Heart left ventricle (tissue), 13 donors: ENCODE data around the gene NTRK2.

Source experiments
- POLR2A ChIP-seq, 2 donors: fragments of 450-650 bp; IDR thresholded peaks; one replicate each; pipeline ENCODE4 v1.6.1; 2017; ENCODE audit warnings: antibody characterized with exemption in 2 of 2, mild to moderate bottlenecking in 2 of 2, moderate library complexity in 2 of 2
- TF ChIP-seq, protein P1 (sequence below), 12 donors: fragments of 200-600 bp; sonication (generic) in 4 of 12; IDR thresholded peaks; one replicate each; pipeline versions ENCODE4 v1.5.0 to v1.8.0; 2018 to 2022; ENCODE audit warnings: antibody characterized with exemption in 12 of 12, mild to moderate bottlenecking in 5 of 12
- donor health status: ischemic (EF 13 %, LVEDD 7.1; RV severe dilation, severe dysfunction).
- donor health status: DM: no; HTN: yes; CAD: no.
- donor health status: DM: no; HTN: no; CAD: no.
- donor health status: ischemic (EF 25% LVEDD 6.9; RV normal size, moderate dysfunction).
- donor health status: ischemic (EF 25% LVEDD 5.7; RV mildly dilated, moderate dysfunction).
- donor health status: ischemic (EF 35%, LVEDD 5.7; RV mildly dilated, moderate dysfunction).
- donor health status: nonischemic (EF 11% LVEDD 7.7; RV severe dilation, severe dysfunction).
- donor health status: DM: yes; HTN: yes; CAD: no.
- donor health status: PGD.
- donor health status: ischemic (EF 29% LVEDD 5.4; RV normal size, mild dysfunction).
- donor health status: nonischemic (EF 23%, LVEDD 6.1; RV moderate dilation, normal function).

DNA sequence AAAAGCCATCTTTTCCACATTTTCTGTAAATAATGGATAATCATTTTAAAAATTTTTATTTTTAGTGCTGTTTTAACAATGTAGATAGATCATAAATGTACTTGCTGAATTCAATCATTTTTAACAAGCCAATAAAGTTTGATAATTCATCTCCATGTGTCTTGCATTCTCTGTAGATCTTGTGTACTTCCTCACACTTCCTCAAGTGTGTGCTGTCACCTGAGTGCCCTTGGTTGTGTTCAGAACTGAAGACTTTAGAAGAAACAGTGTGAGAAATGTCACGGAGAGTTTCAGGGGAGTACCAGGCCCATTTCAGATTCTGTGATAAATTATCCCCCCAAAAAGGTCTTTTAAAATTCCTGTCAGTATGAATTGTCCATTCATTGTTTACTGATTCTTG is 146.0 kb downstream of the NTRK2 start:
- TF ChIP-seq, protein P1, sequence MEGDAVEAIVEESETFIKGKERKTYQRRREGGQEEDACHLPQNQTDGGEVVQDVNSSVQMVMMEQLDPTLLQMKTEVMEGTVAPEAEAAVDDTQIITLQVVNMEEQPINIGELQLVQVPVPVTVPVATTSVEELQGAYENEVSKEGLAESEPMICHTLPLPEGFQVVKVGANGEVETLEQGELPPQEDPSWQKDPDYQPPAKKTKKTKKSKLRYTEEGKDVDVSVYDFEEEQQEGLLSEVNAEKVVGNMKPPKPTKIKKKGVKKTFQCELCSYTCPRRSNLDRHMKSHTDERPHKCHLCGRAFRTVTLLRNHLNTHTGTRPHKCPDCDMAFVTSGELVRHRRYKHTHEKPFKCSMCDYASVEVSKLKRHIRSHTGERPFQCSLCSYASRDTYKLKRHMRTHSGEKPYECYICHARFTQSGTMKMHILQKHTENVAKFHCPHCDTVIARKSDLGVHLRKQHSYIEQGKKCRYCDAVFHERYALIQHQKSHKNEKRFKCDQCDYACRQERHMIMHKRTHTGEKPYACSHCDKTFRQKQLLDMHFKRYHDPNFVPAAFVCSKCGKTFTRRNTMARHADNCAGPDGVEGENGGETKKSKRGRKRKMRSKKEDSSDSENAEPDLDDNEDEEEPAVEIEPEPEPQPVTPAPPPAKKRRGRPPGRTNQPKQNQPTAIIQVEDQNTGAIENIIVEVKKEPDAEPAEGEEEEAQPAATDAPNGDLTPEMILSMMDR (IDR thresholded peaks at IDR 0.05): no peak
- TF ChIP-seq POLR2A (IDR thresholded peaks at IDR 0.05): no peak
